ENCODE measurements around the gene TRIM38.

TRIM38 gene

GRCh38 chr6:26025047-26025893 is 62.7 kb downstream of the TRIM38 start:
- H3K27ac ChIP-seq (ENCODE audit: poor library complexity, severe bottlenecking): peak overlapping the region; percentile 94
- no peaks in the 10 kb centered on the region for H3K9me3 ChIP-seq (ENCODE audit: severe bottlenecking)
- TF ChIP-seq CTCF (IDR thresholded peaks at IDR 0.05; ENCODE audit: poor library complexity, severe bottlenecking): no peak
- no peak for DNase-seq (ENCODE audit: low spot score)
- H3K27me3 ChIP-seq (ENCODE audit: insufficient read depth, poor library complexity, severe bottlenecking): no peaks in the 10 kb centered on the region
- no peak overlapping the region for H3K4me3 ChIP-seq (ENCODE audit: severe bottlenecking)
- peak; percentile 20; the same call in 2 of the 3 replicates for ATAC-seq (ENCODE audit: low read depth)
- no peaks in the 10 kb centered on the region for H3K36me3 ChIP-seq (ENCODE audit: low read depth)
- peaks cover 19% of the 10 kb centered on the region for H3K4me1 ChIP-seq (ENCODE audit: insufficient read depth, poor library complexity, severe bottlenecking)

- no peaks in the 10 kb centered on the region for H3K9me3 ChIP-seq (ENCODE audit: severe bottlenecking)
- peaks cover 19% of the 10 kb centered on the region for H3K4me1 ChIP-seq (ENCODE audit: insufficient read depth, poor library complexity, severe bottlenecking)
- H3K27ac ChIP-seq (ENCODE audit: poor library complexity, severe bottlenecking): peak overlapping the region; percentile 94
- peak overlapping the region; percentile 48 for H3K4me3 ChIP-seq (ENCODE audit: severe bottlenecking)
- DNase-seq (ENCODE audit: low spot score): peak; percentile 91
- H3K27me3 ChIP-seq (ENCODE audit: insufficient read depth, poor library complexity, severe bottlenecking): no peaks in the 10 kb centered on the region
- TF ChIP-seq CTCF (IDR thresholded peaks at IDR 0.05; ENCODE audit: poor library complexity, severe bottlenecking): peak; percentile 85
- ATAC-seq (ENCODE audit: low read depth): peak; percentile 47
- no peaks in the 10 kb centered on the region for H3K36me3 ChIP-seq (ENCODE audit: low read depth)
Measured at GRCh38 chr6:26025894-26026832, 63.6 kb downstream of the TRIM38 start.

GRCh38 chr6:26026833-26027490 is 64.4 kb downstream of the TRIM38 start:
- Histone ChIP-seq H3K27me3 (ENCODE audit: insufficient read depth, poor library complexity, severe bottlenecking) (no peaks in the 10 kb centered on the region), H3K4me1 (ENCODE audit: insufficient read depth, poor library complexity, severe bottlenecking) (peaks cover 19% of the 10 kb centered on the region), H3K36me3 (ENCODE audit: low read depth) (no peaks in the 10 kb centered on the region), H3K27ac (ENCODE audit: poor library complexity, severe bottlenecking) (peak overlapping the region; percentile 94), H3K9me3 (ENCODE audit: severe bottlenecking) (no peaks in the 10 kb centered on the region), H3K4me3 (ENCODE audit: severe bottlenecking) (peak overlapping the region; percentile 48)
- DNase-seq (ENCODE audit: low spot score): peak; percentile 92
- TF ChIP-seq CTCF (IDR thresholded peaks at IDR 0.05; ENCODE audit: poor library complexity, severe bottlenecking): no peak
- ATAC-seq (ENCODE audit: low read depth): peak; percentile 24

- peaks cover 16% of the 10 kb centered on the region for H3K4me1 ChIP-seq (ENCODE audit: insufficient read depth, poor library complexity, severe bottlenecking)
- H3K4me3 ChIP-seq (ENCODE audit: severe bottlenecking): peak overlapping the region; percentile 48
- no peaks in the 10 kb centered on the region for H3K9me3 ChIP-seq (ENCODE audit: severe bottlenecking)
- DNase-seq (ENCODE audit: low spot score) (no peak), ATAC-seq (ENCODE audit: low read depth) (no peak)
- H3K27ac ChIP-seq (ENCODE audit: poor library complexity, severe bottlenecking): peak overlapping the region; percentile 94
- H3K36me3 ChIP-seq (ENCODE audit: low read depth): no peaks in the 10 kb centered on the region
- H3K27me3 ChIP-seq (ENCODE audit: insufficient read depth, poor library complexity, severe bottlenecking): no peaks in the 10 kb centered on the region
- no peak for TF ChIP-seq CTCF (IDR thresholded peaks at IDR 0.05; ENCODE audit: poor library complexity, severe bottlenecking)
Measured at GRCh38 chr6:26027491-26028211, 65.0 kb downstream of the TRIM38 start.

Measured in RWPE2 (cell line).